ENCODE results near the gene MYO1C. TPM values are rescaled to one million over a fixed set of nuclear protein-coding genes. Genes with fewer than 3 reads are reported as not detected.

MYO1C gene
- total and polyA plus RNA-seq, 9 of the 15 experiments (the other 6 are each of a cell fraction or from before 2014, with no cell fraction given): 0.46 to 32.5 (median 11.6) TPM

DNA sequence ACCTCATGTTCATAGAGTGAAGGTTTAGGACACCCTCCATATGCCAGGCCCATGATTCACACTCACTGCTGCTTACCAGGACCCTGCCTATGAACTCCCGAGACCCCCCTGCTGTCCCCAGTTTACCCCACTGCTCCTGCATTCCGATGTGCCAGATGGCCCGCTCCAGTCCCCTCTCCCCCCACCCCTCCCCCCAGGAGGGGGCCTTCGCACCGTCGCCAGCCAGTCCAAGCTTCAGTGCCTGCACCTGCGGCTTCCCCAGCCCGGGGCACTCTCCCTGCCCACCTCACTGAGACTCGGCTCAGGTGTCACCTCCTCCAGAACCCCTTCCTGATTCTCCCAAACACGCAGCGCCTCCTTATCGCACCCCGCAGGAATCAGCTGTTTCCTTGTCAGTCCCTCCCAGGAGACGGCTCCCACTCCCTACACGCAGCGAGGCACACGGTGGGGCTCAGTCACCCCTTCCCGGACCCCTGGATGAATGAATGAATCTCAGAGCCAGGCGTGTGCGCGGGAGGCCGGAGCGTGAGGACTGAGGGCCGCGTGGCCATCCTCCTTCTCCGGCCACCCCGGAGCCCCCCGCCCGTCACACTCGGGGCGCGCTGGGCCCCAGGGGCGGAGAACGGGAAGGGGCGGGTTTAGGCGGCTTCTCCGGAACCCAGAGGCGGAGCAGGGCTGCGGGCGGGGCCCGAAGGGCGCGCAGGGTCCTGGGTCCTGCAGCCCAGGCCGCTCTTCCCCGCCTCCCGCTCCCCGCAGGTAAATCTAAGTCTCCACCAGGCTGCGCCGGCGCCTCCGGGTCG, 1.6 kb downstream of the MYO1C start (continued):
- no peak for TF ChIP-seq ATF2 (CRISPR knock-in tag; IDR thresholded peaks at IDR 0.05)
- TF ChIP-seq ZNF639 (CRISPR knock-in tag; conservative IDR thresholded peaks at IDR 0.05 in 1 of 2, IDR thresholded peaks at IDR 0.05 in 1 of 2): peak in 1 of 2 experiments; percentile 34; a peak in 1 of 4 replicates
- no peak for TF ChIP-seq ZBTB33 (CRISPR knock-in tag; IDR thresholded peaks at IDR 0.05)
- no peak for TF ChIP-seq FOXO4 (CRISPR knock-in tag; IDR thresholded peaks at IDR 0.05)
- no peak for TF ChIP-seq ZNF347 (CRISPR knock-in tag; IDR thresholded peaks at IDR 0.05; ENCODE audit: low read depth)
- TF ChIP-seq RNF219 (CRISPR knock-in tag; IDR thresholded peaks at IDR 0.05): no peak
- no peak for TF ChIP-seq ZNF165 (CRISPR knock-in tag; IDR thresholded peaks at IDR 0.05; ENCODE audit: borderline replicate concordance)
- TF ChIP-seq RB1 (IDR thresholded peaks at IDR 0.05; ENCODE audit: low read depth): no peak
- no peak for TF ChIP-seq ZNF696 (CRISPR knock-in tag; conservative IDR thresholded peaks at IDR 0.05)
- no peak for TF ChIP-seq CAMTA2 (CRISPR knock-in tag; conservative IDR thresholded peaks at IDR 0.05)
- TF ChIP-seq, protein P1, sequence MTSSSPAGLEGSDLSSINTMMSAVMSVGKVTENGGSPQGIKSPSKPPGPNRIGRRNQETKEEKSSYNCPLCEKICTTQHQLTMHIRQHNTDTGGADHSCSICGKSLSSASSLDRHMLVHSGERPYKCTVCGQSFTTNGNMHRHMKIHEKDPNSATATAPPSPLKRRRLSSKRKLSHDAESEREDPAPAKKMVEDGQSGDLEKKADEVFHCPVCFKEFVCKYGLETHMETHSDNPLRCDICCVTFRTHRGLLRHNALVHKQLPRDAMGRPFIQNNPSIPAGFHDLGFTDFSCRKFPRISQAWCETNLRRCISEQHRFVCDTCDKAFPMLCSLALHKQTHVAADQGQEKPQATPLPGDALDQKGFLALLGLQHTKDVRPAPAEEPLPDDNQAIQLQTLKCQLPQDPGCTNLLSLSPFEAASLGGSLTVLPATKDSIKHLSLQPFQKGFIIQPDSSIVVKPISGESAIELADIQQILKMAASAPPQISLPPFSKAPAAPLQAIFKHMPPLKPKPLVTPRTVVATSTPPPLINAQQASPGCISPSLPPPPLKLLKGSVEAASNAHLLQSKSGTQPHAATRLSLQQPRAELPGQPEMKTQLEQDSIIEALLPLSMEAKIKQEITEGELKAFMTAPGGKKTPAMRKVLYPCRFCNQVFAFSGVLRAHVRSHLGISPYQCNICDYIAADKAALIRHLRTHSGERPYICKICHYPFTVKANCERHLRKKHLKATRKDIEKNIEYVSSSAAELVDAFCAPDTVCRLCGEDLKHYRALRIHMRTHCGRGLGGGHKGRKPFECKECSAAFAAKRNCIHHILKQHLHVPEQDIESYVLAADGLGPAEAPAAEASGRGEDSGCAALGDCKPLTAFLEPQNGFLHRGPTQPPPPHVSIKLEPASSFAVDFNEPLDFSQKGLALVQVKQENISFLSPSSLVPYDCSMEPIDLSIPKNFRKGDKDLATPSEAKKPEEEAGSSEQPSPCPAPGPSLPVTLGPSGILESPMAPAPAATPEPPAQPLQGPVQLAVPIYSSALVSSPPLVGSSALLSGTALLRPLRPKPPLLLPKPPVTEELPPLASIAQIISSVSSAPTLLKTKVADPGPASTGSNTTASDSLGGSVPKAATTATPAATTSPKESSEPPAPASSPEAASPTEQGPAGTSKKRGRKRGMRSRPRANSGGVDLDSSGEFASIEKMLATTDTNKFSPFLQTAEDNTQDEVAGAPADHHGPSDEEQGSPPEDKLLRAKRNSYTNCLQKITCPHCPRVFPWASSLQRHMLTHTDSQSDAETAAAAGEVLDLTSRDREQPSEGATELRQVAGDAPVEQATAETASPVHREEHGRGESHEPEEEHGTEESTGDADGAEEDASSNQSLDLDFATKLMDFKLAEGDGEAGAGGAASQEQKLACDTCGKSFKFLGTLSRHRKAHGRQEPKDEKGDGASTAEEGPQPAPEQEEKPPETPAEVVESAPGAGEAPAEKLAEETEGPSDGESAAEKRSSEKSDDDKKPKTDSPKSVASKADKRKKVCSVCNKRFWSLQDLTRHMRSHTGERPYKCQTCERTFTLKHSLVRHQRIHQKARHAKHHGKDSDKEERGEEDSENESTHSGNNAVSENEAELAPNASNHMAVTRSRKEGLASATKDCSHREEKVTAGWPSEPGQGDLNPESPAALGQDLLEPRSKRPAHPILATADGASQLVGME (CRISPR knock-in tag; IDR thresholded peaks at IDR 0.05): no peak
